Islet of Langerhans (tissue), 1 donor: ENCODE data around the gene TRAP1.

ENCODE experiments used
- FAIRE-seq: peaks from one replicate; lab custom pipeline; 2011; peaks lifted over from hg19 to GRCh38; lab: Jason Lieb, UNC

The TRAP1 gene

DNA sequence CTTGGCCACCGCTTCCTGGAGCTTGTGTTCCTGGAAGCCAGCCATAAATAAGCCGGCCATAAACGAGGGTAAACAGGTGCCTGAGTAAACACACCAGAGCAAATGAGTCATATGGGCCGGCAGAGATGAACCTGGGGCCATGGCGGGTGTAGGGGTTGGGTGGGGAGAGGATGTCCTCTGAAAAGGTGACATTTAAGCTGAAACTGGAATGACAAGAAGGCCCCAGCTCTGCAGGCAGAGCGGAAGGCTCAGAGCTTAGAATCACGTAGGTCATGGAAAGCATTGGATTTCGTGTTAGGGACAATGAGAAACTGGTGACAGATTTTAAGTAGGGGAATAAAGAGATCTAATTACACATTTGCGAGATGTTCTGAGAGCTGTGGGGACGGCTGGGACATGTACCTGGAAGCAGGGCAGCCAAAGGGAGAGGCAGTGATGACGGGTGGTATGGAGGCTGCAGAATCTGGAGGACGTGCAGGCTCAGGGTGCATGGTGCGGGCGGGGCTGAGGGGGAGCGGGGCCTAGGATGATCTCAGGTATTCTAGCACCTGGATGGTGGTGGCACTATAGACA, 70.9 kb downstream of the TRAP1 start:
- FAIRE-seq, result peak; percentile 51

- no peak for FAIRE-seq
Measured at GRCh38 chr16:3645504-3646347, 71.6 kb downstream of the TRAP1 start.

DNA sequence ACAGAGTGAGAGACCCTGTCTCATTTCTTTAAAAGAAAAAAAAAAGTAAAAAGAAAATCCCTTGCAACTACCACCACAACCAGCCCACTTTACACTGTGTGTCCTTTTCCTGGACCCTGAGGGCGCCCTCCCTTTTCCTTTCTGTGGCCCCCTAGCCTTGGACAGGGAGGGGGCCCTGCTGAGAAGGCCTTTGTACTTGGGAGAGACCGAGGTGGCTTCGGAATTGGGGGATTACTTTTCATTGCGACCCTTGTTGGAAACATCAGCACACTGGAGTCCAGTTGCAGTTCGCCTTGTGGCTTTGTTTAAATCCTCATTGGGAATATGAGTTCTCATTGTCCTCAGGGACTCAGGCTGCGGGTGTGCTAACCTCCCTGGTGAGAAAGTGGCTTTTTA, 72.2 kb downstream of the TRAP1 start:
- FAIRE-seq, result no peak

GRCh38 chr16:3643095-3643730, 74.1 kb downstream of the TRAP1 start:
- no peak for FAIRE-seq

DNA sequence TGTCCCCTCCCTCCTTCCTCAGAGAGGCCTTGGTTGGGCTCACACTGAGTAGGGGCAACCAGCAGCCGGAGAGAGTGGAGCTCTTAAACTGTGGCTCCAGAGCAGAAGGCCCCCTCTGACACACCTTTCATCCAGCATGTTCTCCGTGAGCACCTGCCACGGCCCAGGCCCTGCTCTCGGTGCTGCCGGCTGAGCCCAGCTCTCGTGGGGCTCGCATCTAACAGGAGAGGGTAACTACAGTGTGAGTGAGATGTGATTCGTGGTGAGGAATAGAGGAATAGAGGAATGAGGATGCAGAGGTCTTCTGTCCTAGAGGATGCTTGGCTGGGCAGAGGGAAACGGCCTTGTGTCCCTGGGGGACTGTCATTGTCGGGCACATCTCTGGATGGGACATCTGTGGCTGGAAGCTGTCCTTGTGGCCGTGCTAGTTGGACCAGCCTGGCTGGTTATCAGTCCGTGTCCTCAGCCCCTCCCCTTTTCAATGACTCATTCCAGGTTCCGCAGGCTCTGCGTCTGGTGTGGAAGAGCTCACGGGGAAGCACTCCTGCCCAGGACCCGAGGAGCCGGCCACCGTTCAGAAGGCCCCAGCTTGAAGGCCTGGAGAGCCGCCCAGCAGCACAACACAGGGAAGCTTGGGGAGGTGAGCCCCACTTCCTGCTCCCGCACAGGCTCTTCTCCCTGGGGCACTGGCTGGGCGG, 74.8 kb downstream of the TRAP1 start:
- no peak for FAIRE-seq

- no peak for FAIRE-seq
Measured at GRCh38 chr16:3641801-3642396, 75.4 kb downstream of the TRAP1 start.

DNA sequence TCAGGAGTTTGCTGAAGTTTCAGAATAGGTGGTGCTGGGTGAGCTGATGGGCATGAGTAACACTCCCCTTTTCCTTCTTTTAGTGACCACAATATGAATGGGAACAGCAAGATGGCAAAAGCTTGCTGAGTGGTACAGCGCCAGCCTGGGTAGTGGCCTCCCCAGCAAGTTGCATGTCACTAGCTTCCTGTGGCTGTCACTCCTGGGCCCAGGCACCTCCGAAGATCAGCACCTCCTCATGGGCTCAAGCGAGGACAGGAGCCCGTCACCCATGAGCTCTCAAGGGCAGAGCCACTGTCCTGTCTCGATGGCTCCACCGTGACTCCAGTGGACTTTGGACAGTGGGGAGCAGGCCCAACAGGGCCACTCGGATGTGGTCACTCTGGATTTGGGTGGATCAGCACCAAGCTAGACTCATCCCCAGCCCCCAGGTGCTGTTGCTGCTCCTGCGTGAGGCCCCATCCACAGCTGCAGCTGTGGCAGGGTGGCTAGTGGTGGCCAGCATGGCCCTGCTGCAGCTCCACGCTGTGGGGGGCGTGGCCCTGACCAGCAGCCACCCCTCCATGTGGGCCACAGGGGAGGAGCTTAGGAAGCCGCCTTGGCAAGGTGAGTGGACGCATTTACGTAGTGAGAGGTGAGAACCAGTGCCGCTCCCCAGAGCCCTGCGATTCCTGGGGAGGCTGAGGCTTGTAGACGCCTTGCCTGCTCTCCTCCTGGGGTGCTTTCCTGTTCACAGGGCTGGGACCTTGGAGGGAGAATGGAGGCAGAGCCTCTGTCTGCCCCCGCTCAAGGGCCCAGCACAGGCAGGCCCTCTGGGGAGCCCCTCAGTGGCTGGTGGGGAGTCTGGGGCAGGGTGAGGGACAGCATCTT, 76.5 kb downstream of the TRAP1 start:
- FAIRE-seq, result no peak

- FAIRE-seq, result no peak
Measured at GRCh38 chr16:3640207-3640606, 77.1 kb downstream of the TRAP1 start.

DNA sequence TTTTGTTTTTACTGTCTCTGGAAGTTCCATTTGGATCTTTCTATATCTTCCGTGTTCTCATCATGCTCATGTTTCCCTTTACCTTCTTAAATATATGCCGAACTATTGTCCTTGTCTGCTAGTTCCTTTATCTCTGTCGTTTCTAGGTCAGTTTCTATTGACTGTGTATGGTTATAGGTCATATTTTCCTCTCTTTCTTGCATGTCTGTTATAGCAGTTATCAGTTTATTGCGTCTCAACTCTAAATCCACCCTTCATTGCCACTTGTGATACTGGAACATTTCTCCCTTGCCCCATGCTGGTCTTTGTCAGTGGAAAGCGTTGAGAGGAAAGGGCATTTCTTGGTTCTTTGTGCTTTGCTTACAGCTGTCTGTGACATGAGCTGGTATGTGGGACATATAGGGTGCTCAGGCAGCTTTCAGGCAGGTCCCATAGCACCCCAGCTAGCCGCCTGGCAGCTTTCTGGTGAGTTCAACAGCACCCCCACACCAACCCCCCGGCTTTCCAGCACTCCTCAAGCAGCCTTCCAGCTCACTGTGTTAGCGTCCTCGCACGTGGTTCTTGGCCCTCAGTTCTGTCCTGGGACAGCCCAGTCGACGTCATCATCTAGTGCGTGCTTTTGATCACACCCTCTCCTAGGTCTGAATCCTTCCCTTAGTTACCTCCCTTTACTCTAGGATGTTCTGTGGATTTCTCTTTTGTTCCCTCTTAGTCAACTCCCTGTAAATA, 78.2 kb downstream of the TRAP1 start:
- no peak for FAIRE-seq

DNA sequence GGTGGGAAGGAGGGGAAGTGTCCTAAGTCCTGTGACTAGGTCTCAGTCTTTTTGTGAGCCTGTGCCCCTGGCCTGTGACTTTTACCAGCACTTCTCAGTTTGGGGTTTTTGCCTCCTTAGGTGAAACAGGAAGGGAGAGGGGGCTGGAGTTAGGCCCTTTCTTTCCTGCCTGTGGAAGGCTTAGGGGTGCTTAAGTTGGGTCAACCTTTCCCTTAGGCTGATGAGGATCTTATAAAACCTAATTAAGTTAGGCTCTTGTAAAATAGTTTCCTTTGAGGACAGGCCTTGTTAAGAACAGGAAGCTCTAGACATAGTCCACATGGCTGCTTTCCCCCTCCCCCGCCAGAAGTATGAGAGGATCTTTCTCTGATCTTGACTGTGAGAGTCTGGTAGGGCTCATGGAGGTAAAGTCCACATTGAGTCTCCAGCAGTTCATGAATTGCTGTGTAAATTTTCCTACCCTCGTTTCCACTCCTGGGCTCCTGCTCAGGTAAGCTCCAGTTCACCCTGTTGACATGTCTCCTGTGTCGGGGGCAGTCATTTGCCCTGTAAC, 79.9 kb downstream of the TRAP1 start:
- FAIRE-seq, result no peak

GRCh38 chr16:3625911-3626732, 91.2 kb downstream of the TRAP1 start:
- no peak for FAIRE-seq

GRCh38 chr16:3625331-3625730, 92.0 kb downstream of the TRAP1 start:
- FAIRE-seq, result no peak

GRCh38 chr16:3623642-3624041, 93.7 kb downstream of the TRAP1 start:
- FAIRE-seq, result no peak

DNA sequence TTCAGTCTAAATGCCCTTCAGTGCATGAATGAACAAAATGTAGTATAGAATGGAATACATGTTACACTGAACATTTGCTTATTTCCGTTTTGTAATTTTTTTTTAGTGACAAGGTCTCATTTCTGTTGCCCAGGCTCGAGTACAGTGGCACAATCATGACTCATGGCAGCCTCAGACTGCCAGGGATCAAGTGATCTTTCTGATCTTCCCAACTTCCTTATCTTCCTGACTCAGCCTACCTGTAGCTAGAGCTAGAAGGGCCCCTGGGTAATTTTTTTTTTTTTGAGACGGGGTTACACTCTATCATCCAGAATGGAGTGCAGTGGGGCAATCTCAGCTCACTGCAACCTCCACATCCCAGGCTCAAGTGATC, 98.6 kb downstream of the TRAP1 start:
- FAIRE-seq, result no peak

DNA sequence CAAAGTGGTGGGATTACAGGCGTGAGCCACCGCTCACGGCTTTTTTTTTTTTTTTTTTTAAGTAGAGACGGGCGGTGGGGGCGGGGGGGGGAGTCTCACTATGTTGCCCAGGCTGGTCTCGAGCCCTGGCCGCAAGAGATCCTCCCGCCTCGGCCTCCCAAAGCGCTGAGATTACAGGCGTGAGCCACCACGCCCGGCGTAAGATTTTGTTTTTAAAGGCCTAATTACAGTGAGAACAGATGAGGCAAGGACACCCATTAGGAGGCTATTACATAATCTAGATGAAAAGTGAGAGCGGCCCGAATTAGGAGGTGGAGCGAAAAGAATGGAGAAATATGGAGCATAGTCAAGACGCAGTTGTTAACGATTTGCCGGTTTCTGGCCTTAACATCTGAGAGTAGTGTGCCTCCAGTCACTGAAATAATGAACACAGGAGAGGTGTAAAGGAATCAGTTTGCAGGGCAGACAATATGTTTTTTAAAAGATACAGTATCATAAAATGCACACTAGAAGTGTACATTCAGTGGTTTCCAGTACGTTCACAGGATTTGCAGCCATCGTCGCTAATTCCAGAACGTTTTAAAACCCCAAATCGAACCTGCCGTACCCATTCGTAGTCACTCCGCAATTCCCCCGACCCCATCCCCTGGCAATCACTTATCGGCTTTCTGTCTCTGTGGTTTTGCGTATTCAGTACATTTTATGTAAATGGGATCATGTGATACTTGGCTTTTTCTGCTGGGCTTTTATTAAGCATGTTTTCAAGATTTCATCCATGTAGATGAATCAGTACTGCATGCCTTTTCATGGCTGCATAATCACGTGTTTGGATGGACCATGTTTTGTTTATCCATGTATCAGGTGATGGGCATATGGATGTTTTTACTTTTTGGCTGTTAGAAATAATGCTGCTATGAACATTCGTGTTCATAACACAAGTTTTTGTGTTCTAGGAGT, 104.5 kb downstream of the TRAP1 start:
- no peak for FAIRE-seq

- FAIRE-seq, result no peak
Measured at GRCh38 chr16:3611146-3611975, 106.0 kb downstream of the TRAP1 start, which contains the start of gene SLX4. Gene SLX4, minus strand, starts transcription at chr16:3611606. Its CDS starts 2,642 bp downstream, at chr16:3608964.

DNA sequence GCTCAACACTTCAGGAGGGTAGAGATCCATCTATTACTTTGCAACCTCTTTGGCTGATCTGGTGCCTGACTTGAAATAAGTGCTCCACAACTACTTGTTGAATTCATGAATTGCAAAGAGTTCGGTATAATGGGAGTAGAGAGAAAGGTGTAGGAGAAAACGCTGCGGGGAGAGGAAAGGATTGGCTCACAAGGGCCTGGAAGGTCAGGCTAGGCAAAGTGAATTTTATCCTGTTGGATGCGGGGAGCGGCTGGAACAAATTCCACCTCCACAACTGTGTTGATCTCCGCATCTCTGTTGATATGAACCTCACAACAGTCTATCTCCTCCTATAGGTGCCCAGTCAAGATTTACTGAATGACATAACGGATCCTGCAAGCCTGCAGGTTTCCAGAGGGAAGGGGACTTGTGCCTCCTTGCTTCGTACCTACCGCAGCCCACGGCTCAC, 106.6 kb downstream of the TRAP1 start:
- FAIRE-seq, result no peak
